Endodermal cell (in vitro differentiated cells): Measurements from ENCODE around the gene CXCL10. TPM values are rescaled to one million over a fixed set of nuclear protein-coding genes. Genes with fewer than 3 reads are reported as not detected.

ENCODE experiments used
- DNase-seq: peaks from one replicate; pipeline ENCODE4 v3.0.0-alpha.2; 2017
- H3K27ac ChIP-seq: 2 replicates; pipeline ENCODE4 v1.5.1; 2013; ENCODE audit warnings: mild to moderate bottlenecking, low read depth, low read length, moderate library complexity
- H3K27me3 ChIP-seq: 2 replicates; pipeline ENCODE4 v1.6.1; 2013; ENCODE audit warnings: mild to moderate bottlenecking, low read length, moderate library complexity; ENCODE audit not compliant: insufficient read depth, control insufficient read depth, poor library complexity, severe bottlenecking
- H3K36me3 ChIP-seq: 2 replicates; pipeline ENCODE4 v1.7.0; 2013; ENCODE audit warnings: mild to moderate bottlenecking, low read length, moderate library complexity; ENCODE audit not compliant: control insufficient read depth, insufficient read depth
- H3K4me1 ChIP-seq: one replicate; pipeline ENCODE4 v1.7.0; 2013; ENCODE audit warnings: low read length; ENCODE audit not compliant: control insufficient read depth, insufficient read depth
- H3K4me3 ChIP-seq: 2 replicates; pipeline ENCODE4 v1.5.1; 2013; ENCODE audit warnings: mild to moderate bottlenecking, low read length, moderate library complexity
- H3K9ac ChIP-seq: 2 replicates; pipeline ENCODE4 v1.6.1; 2013; ENCODE audit warnings: mild to moderate bottlenecking, low read length, moderate library complexity; ENCODE audit not compliant: poor library complexity, severe bottlenecking; ENCODE audit errors: extremely low read depth
- H3K9me3 ChIP-seq: 2 replicates; pipeline ENCODE4 v1.6.1; 2013; ENCODE audit warnings: mild to moderate bottlenecking, low read length, moderate library complexity; ENCODE audit not compliant: control insufficient read depth
- H3K27ac Mint-ChIP-seq: 2 replicates; pipeline ENCODE4 v1.8.0; 2020; ENCODE audit warnings: mixed read lengths
- H3K27me3 Mint-ChIP-seq: 2 replicates; pipeline ENCODE4 v1.8.0; 2021; ENCODE audit warnings: mild to moderate bottlenecking, mixed read lengths; ENCODE audit not compliant: insufficient read depth
- H3K36me3 Mint-ChIP-seq: 2 replicates; pipeline ENCODE4 v1.8.0; 2020; ENCODE audit warnings: low read depth, mixed read lengths
- H3K4me1 Mint-ChIP-seq: 2 replicates; pipeline ENCODE4 v1.8.0; 2020; ENCODE audit warnings: mixed read lengths
- H3K4me3 Mint-ChIP-seq: 2 replicates; pipeline ENCODE4 v1.8.0; 2020; ENCODE audit warnings: mild to moderate bottlenecking, moderate library complexity, mixed read lengths
- H3K9me3 Mint-ChIP-seq: 2 replicates; pipeline ENCODE4 v1.8.0; 2020; ENCODE audit warnings: mild to moderate bottlenecking, mixed read lengths
- WGBS, 2 experiments: methylation state at CpG; one replicate each; pipeline versions ENCODE4 v1.1.5 to v1.1.7; 2013; ENCODE audit warnings: missing lambda C conversion rate in 2 of 2, mixed read lengths in 1 of 2; ENCODE audit not compliant: insufficient coverage in 1 of 2, insufficient read length in 1 of 2; 5-methylcytosine and 5-hydroxymethylcytosine counted together
- total RNA-seq, 2 donors: library from RNA; stranded (reverse); fragmentation: NEBNext Ultra II Directional in 1 of 2; extraction: Animal tissue kit (Norgen Biotek cat#: 25700) in 1 of 2; gene quantifications; 2 replicates in 1 of 2; 3 replicates in 1 of 2; pipeline ENCODE4 v1.2.1, GENCODE V29; 2021
- TF ChIP-seq, protein P1 (sequence below): fragments of 200-600 bp; sonication (generic); conservative IDR thresholded peaks from 2 replicates; pipeline ENCODE4 v1.5.0; 2021; ENCODE audit warnings: antibody characterized with exemption, mild to moderate bottlenecking

CXCL10 gene
- total RNA-seq, 2 donors from 2014 or later, result not detected

DNA sequence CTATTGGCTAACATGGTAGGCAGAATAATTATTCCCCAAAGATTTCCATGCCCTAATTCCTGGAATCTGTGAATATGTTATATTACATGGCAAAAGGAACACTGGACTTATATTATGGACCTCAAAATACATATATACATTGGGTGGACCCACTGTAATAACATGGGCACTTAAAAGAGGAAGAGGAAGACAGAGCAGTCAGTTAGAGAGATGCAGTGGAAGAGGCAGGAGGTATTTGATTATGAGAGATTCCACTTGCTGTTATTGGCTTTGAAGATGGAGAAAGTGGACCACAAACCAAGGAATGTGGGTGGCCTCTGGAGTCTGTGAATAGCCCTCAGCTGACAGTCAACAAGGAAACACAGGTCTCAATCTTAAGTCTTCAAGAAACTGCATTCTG is 37.2 kb upstream of the CXCL10 start:
- Mint-ChIP-seq H3K4me3 (no peak overlapping the region), H3K9me3 (no peaks in the 10 kb centered on the region), H3K27ac (no peak overlapping the region), H3K4me1 (peaks cover 22% of the 10 kb centered on the region), H3K36me3 (no peaks in the 10 kb centered on the region), H3K27me3 (no peaks in the 10 kb centered on the region)
- H3K27ac ChIP-seq, result no peak overlapping the region
- no peaks in the 10 kb centered on the region for H3K4me1 ChIP-seq
- H3K9me3 ChIP-seq, result no peaks in the 10 kb centered on the region
- H3K9ac ChIP-seq, result no peak overlapping the region
- no peaks in the 10 kb centered on the region for H3K36me3 ChIP-seq
- H3K4me3 ChIP-seq, result no peak overlapping the region
- TF ChIP-seq, protein P1, sequence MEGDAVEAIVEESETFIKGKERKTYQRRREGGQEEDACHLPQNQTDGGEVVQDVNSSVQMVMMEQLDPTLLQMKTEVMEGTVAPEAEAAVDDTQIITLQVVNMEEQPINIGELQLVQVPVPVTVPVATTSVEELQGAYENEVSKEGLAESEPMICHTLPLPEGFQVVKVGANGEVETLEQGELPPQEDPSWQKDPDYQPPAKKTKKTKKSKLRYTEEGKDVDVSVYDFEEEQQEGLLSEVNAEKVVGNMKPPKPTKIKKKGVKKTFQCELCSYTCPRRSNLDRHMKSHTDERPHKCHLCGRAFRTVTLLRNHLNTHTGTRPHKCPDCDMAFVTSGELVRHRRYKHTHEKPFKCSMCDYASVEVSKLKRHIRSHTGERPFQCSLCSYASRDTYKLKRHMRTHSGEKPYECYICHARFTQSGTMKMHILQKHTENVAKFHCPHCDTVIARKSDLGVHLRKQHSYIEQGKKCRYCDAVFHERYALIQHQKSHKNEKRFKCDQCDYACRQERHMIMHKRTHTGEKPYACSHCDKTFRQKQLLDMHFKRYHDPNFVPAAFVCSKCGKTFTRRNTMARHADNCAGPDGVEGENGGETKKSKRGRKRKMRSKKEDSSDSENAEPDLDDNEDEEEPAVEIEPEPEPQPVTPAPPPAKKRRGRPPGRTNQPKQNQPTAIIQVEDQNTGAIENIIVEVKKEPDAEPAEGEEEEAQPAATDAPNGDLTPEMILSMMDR, result no peak
- no peak for DNase-seq
- H3K27me3 ChIP-seq, result no peaks in the 10 kb centered on the region

DNA sequence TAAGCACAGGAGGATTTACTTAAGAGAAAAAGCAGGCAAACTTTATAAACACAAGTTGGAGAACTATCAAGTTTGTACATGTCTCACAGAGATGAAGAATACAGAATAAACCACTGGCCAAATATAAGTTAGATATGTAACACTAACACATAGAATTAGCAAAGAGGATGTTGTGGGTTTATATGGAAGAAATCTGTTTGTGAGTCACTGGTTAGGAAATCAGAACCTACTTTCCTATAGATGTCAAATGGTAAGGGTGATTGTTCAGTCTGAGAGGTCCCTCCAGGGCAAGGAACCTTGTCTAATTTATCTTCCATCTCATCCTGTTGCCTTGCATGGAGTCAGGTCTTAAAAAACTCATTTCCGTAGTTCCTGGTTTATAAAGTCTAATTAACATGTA is 36.5 kb upstream of the CXCL10 start:
- Histone ChIP-seq H3K27ac (no peak overlapping the region), H3K9ac (no peak overlapping the region), H3K36me3 (no peaks in the 10 kb centered on the region), H3K27me3 (no peaks in the 10 kb centered on the region), H3K4me3 (no peak overlapping the region), H3K4me1 (no peaks in the 10 kb centered on the region), H3K9me3 (no peaks in the 10 kb centered on the region)
- Mint-ChIP-seq H3K4me1 (peaks cover 29% of the 10 kb centered on the region), H3K36me3 (no peaks in the 10 kb centered on the region), H3K27me3 (no peaks in the 10 kb centered on the region), H3K27ac (no peak overlapping the region), H3K9me3 (no peaks in the 10 kb centered on the region), H3K4me3 (no peak overlapping the region)
- 96% methylated on average over 1 of the region's 1 CpG; no CpG with 5 or more reads in 1 of the 2 experiments for WGBS, 2 experiments
- no peak for DNase-seq
- TF ChIP-seq, protein P1, result no peak

DNA sequence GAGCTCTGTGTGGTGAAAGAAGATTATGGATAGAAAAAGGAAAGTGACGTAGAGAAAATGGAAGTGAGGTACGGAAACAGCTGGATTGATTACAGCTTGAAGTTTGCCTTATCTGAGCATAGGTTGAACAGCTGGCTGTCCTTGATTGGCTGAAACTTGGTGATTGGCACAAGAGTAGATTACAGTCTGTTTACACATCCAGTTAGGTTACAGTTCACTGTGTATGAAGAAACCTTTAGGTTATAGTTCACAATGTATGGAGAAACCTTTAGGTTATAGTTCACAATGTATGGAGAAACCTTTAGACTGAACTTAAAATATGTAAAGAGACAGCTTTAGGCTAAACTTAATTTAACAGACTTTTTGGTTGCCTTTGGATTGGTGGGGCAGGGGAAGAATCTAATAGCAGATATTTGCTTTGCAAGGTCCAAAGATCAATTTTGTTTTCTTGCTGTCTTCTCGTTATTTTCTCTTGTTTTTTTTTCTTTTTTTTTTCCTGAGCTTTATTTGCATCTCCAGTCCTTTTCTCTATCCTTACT is 35.7 kb upstream of the CXCL10 start:
- Mint-ChIP-seq H3K36me3 (no peaks in the 10 kb centered on the region), H3K27ac (no peak overlapping the region), H3K4me1 (peaks cover 31% of the 10 kb centered on the region), H3K9me3 (no peaks in the 10 kb centered on the region), H3K4me3 (no peak overlapping the region), H3K27me3 (no peaks in the 10 kb centered on the region)
- Histone ChIP-seq H3K9me3 (no peaks in the 10 kb centered on the region), H3K27me3 (no peaks in the 10 kb centered on the region), H3K27ac (no peak overlapping the region), H3K4me1 (no peaks in the 10 kb centered on the region), H3K9ac (no peak overlapping the region), H3K4me3 (no peak overlapping the region), H3K36me3 (no peaks in the 10 kb centered on the region)
- no peak for DNase-seq
- TF ChIP-seq, protein P1, result no peak
- WGBS, 2 experiments, result 88 to 92% methylated on average over 2 to 3 of the region's 3 CpGs
